ENCODE results near the gene SLC10A3.
"Not testable (repeated sequence)": the region's sequence is repeated elsewhere in the genome, so short reads cannot be mapped to it uniquely, and the experiment has no call there.

SLC10A3 gene

DNA sequence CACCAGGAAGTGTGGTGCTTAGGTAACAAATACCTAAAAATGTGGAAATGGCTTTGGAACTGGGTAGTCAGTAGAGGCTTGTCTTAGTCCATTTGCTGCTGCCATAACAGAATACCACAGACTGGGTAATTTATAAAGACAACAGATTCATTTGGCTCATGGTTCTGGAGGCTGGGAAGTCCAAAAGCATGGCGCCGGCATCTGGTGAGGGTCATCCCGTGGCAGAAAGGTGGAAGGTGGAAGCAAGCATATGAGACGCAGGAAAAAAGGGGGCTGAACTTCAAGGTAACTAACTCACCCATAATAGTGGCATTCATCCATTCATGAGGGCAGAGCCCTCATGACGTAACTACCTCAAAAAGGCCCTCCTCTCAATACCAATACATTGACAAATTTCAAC is 19.0 kb upstream of the SLC10A3 start:
- DNase-seq: no peak

- no peak for DNase-seq
Measured at GRCh38 chrX:154508384-154508745, 17.9 kb upstream of the SLC10A3 start.

DNA sequence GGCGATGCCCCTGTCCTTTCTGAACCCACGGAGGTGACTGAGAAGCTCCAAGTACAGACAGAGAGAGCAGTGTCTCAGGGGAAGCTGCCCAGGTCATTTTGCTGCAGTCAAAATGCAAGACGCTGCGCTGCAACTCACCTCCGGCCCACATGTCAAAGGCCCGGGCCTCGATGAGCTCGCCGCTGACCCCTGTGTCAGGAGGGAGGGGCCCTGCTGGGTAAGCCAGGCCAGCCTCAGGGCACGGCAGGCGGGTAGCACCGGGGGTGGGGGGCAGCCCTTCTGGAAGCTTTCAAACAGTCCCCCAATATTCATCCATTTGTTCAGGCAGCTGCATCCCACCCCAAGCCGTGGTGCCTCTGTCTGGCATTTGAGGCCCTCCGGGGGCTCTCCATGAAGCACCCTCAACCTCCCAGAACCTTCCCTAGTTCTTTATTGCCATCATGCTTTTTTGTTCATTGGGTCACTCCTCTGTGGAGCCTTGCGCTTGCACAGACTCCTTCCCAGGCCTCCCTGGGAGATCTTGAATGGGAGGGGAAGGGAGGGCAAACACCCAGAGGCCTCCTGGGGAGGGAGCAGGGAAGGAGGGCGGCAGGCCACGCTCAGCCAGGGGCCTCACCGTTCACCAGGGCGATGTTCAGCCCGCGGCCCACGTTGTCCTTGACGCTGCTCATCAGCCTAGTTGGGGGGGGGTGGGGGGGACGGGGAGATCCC is 17.4 kb upstream of the SLC10A3 start:
- DNase-seq: no peak

DNA sequence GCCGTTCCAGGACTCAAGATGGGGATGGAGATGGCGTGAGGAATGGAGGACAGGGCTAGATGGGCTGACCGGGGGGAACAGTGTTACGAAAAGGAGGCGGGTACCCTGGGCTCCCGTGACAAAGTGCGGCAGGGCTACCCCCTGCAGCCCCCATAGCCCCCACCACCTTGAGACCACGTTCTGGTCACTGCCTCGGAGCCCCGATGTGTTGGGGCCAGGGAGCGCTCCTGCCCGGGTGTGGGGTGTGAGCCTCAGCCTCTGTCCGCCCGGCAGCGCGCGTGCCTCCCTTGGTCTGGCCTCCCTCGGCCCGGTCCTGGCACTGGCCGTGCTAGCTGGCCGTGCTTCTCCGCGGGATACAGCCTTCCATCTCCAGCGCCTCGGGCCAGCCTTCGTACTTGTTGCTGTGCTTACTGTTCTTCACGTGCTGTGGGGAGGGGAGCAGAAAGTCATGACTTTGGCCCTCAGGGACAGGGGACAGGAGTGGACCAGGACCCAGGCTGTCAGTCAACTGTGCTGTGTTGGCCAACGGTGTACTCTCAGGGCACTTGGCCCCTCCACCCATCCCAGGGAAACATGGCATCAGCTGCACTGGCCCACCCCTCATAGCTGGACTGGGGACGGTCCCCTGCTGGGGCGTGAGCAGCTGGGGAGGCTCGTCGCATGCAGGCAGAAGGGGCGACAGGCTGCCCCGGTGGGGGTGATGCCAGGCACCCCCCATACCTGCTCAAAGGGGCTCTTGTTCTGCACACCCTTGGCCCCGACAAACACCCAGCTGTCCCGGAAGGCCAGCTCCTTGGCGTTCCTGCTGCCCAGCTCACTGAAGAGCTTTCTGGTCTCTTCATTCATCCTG is 16.3 kb upstream of the SLC10A3 start:
- DNase-seq: no peak

DNA sequence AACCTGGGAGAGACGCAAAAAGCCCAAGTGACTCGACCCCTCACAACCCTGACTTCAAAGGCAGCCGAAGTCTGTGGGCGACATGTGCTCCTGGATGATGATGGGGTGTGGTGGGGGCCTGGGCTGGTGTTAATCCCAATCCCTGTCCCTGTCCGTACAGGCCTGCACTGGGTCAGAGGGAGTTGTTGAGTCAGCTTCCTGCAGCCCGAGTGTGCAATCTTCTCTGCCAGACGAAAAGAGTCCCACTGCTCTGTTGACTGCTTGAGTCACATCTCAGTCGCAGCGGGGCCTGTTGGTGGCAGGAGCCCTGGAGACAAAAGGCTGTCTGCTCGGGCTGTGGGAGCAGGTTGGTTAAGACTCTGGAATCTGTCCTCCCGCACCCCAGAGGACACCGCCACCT is 15.3 kb upstream of the SLC10A3 start:
- DNase-seq: no peak

- no peak for DNase-seq
Measured at GRCh38 chrX:154502989-154503388, 12.6 kb upstream of the SLC10A3 start.

GRCh38 chrX:154502098-154502497 is 11.7 kb upstream of the SLC10A3 start:
- DNase-seq: no peak

GRCh38 chrX:154501423-154501822 is 11.0 kb upstream of the SLC10A3 start:
- not testable (repeated sequence) for DNase-seq

- not testable (repeated sequence) for DNase-seq
Measured at GRCh38 chrX:154496591-154497137, 6.2 kb upstream of the SLC10A3 start.

GRCh38 chrX:154495472-154495922 is 5.1 kb upstream of the SLC10A3 start:
- no peak for DNase-seq

DNA sequence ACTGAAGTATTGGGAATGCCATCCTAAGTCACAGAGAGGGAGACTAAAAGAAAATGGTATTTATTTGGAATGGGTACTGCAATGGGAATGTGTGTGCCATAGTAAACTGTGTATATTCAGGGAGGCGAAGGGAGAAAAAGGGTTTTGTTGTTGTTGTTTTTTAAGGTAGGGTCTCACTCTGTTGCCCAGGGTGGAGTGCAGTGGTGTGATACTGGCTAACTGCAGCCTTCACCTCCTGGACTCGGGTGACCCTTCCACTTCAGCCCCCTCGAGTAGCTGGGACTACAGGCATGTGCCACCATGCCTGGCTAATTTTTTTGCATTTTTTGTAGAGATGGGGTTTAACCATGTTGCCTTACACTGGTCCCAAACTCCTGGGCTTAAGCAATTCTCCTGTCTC is 4.3 kb upstream of the SLC10A3 start:
- no peak for DNase-seq

DNA sequence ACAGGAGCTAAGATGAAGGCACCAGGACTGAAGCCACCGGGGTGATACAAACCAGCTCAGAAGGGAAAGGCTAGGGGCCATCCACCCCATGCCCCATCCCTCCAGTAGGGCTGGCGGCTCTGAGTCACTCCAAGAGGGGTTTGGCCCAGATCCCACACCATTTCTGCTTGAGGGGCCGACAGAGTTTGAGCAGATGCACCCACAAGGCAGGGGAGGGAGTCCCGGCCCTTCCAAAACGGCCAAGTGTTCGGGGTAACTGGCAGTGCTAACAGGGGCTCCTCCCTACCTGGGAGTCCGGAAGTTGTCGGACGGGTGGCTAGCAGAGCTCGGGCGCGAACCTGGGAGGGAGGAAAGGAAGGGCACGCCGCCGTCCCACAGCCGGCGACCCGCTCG is 412 bp downstream of the SLC10A3 start:
- DNase-seq: no peak

DNA sequence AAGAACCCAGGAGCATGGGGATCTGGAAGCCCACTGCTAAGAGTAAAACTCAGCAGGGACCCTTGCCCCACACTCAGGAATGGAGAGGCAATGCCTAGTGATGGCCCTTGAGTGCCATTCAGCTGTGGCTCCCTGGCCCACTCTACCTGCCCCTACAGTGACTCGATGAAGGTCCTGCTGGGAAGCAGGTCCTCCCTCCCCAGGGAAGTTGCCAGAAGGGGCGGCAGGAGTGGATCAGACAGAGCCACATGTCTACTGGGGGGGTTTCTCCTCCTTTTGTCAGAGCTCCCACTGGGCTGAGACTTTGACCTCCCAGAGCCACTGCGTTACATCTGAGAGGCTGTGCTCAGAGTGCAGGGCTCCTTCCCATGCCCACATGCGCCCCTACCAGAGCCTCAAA is 1.2 kb downstream of the SLC10A3 start:
- DNase-seq: no peak

- DNase-seq: no peak
Measured at GRCh38 chrX:154488336-154489075, 1.9 kb downstream of the SLC10A3 start.

- no peak for DNase-seq
Measured at GRCh38 chrX:154487518-154488290, 2.7 kb downstream of the SLC10A3 start.

- peak; percentile 64 for DNase-seq
Measured at GRCh38 chrX:154486396-154487207, 3.8 kb downstream of the SLC10A3 start, which contains the start of gene UBL4A. Gene UBL4A, minus strand, starts transcription at chrX:154486615. Its CDS starts 31 bp downstream, at chrX:154486584.

GRCh38 chrX:154486052-154486395 is 4.4 kb downstream of the SLC10A3 start:
- DNase-seq: peak; percentile 37

DNA sequence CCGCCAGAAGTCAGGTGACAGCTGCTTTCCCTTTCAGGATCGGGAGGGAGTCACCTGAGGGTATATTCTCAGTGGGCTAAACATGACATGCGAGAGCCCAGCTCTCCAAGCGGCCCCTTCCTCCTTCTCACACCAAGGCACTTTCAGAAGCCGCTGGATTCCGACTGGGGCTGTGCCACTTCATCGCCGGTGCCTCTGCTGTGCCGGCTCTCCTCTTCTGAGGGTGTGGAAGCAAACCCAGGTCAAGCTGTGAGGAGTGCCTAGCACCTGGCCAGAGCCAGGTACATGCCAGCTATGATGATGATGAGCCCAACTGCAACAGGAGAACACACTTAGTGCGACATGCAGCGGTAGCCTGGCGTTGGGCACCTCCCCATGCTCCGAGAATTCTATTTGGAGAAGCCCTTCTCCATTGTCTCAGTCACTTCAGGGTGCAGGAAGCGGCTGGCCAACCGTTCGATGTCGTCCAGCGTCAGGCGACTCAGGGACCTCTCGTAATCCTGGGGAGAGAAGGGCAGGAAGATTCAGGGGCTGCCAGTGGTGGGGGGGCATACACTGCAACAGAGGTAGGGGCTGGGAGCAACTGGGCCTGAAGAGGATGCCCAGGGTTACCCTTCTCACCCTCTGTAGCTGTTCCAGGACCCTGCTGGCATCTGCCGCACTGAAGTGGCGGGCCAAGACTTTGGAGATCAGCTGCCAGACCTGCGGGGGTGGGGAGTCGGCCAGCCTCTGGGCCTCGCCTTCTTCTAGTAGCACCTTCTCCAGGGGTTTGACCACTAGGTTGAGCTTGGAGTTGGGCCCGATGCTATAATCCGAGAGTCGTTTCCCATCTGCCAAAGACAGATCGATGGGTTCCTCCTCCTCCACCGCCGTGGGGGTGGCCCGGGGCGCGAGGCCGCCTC is 5.0 kb downstream of the SLC10A3 start:
- DNase-seq: no peak

DNA sequence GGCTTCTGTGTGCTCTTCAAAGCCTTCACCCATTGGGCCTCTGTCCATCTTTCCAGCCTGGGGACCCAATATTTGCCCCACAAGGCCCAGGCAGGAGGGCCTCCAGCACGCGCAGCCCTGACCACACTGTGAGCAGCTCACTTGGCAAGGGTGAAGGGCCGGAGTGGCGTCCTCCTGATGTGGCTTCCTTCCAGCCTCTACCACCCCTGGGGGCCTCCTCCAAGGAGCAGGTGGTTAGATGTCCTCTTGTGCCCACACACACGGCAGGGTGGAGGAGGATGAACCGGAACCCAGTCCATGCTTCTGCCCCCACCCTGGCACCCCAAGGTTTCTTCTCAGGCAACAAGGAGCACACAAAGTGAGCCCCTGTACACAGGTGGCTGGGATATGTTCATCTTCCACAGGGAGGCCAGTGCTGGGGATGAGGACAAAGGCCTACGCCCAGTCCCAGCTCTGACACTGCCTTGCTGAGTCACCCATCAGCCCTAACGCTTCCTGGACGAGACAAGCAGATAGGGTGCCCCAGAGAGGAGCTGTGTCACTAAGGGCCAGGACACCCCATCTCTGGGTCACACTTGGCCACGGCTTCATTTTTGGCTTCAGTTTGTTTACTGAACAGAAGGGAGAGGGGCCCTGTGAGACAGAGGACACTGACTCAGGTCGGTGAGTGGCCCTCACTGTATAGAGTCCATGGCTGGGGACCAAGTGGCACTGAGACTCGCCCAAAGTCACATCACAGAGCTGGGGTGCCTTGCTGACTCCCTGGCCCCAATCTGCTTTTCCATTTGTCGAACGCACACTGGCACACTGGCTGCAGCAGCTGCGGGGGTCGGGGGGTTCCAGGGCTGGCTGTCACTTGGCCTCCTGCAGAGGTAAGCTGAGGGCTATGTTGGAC is 5.9 kb downstream of the SLC10A3 start:
- no peak for DNase-seq

Measured in CD4-positive, alpha-beta T cell treated with Interleukin-21 for 1 hour (primary cell).